IgD-negative memory B cell (primary cell): ENCODE results near the gene MFAP3. TPM values are rescaled to one million over a fixed set of nuclear protein-coding genes. Genes with fewer than 3 reads are reported as not detected.

ENCODE experiments used
- H3K27ac Mint-ChIP-seq, 3 donors: one replicate each; pipeline ENCODE4 v1.8.0; 2020 to 2022; ENCODE audit warnings: mild to moderate bottlenecking in 3 of 3, mixed read lengths in 3 of 3, moderate library complexity in 1 of 3
- H3K27me3 Mint-ChIP-seq: one replicate; pipeline ENCODE4 v1.8.0; 2021; ENCODE audit warnings: mixed read lengths
- H3K36me3 Mint-ChIP-seq: one replicate; pipeline ENCODE4 v1.8.0; 2020; ENCODE audit warnings: mild to moderate bottlenecking, mixed read lengths
- H3K4me1 Mint-ChIP-seq, 3 donors: one replicate each; pipeline ENCODE4 v1.8.0; 2020 to 2022; ENCODE audit warnings: mixed read lengths in 3 of 3, mild to moderate bottlenecking in 1 of 3
- H3K4me3 Mint-ChIP-seq, 4 donors: one replicate each; pipeline ENCODE4 v1.8.0; 2020 to 2022; ENCODE audit warnings: mild to moderate bottlenecking in 4 of 4, mixed read lengths in 4 of 4, moderate library complexity in 3 of 4
- H3K9me3 Mint-ChIP-seq, 3 donors: one replicate each; pipeline ENCODE4 v1.8.0; 2020 to 2021; ENCODE audit warnings: mixed read lengths in 3 of 3, mild to moderate bottlenecking in 1 of 3
- polyA plus RNA-seq: library from polyadenylated mRNA; unstranded; fragments of 300-500 nt; fragmentation: Illumina TruSeq; gene quantifications from one replicate; pipeline ENCODE4 v1.2.3, GENCODE V29; 2021

Gene MFAP3
- polyA plus RNA-seq, 1 donor from 2014 or later = 4.0 TPM

GRCh38 chr5:154093142-154093532 is 54.4 kb downstream of the MFAP3 start:
- Mint-ChIP-seq H3K9me3 (peaks cover 0 to 2% (median 0%) of the 10 kb centered on the region in 3 donors), H3K4me3 (no peak overlapping the region), H3K27ac (no peak overlapping the region), H3K36me3 (no peaks in the 10 kb centered on the region), H3K4me1 (no peaks in the 10 kb centered on the region), H3K27me3 (peaks cover 15% of the 10 kb centered on the region)

DNA sequence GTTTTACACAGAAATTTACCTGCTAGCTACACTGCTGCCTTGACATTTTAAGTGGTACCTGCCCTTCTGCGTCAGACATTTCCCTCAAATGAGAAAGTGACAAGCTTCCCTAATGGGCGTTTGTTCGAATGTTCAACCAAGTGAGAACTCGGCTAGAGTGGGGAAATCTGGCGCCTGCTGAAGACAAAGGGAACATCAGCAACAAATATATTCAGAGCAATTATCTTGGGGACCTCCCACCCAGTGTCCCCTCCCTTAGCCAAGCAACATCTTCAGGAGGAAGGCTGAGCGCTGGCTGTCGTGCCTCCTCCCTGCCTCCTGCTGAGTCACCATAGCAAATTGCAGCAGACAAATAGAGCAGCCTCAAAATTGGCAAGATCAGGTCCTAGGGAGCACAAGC is 57.1 kb downstream of the MFAP3 start:
- Mint-ChIP-seq H3K36me3 (no peaks in the 10 kb centered on the region), H3K27me3 (peaks cover 15% of the 10 kb centered on the region), H3K4me1 (no peaks in the 10 kb centered on the region)

DNA sequence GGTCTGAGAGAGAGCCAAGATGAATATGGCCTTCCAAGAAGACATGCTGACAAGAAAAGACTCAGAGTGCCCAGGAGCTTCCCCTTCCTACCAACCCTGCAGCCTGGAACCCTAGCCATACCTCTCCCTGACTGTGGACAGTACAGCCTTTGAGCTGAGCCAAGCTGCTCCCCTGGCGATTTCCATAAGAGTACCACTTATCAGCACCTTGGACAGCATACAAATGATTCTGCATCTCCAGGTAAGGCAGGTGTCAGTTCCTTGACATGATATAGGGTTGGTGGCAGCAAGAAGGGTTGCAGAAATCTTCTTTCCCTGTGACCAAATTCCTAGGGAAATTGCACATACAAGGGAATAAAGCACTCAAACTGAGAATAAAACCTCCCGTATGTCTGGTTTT is 58.3 kb downstream of the MFAP3 start:
- H3K4me1 Mint-ChIP-seq = no peaks in the 10 kb centered on the region
- H3K36me3 Mint-ChIP-seq = no peaks in the 10 kb centered on the region
- no peak overlapping the region for H3K27ac Mint-ChIP-seq
- no peak overlapping the region for H3K4me3 Mint-ChIP-seq
- H3K9me3 Mint-ChIP-seq = no peaks in the 10 kb centered on the region
- H3K27me3 Mint-ChIP-seq = peaks cover 15% of the 10 kb centered on the region

More for the DNA sequence above, 57.1 kb downstream of the MFAP3 start:
- Mint-ChIP-seq H3K4me3 (no peak overlapping the region), H3K9me3 (peaks cover 0 to 2% (median 0%) of the 10 kb centered on the region in 3 donors), H3K27ac (no peak overlapping the region)

DNA sequence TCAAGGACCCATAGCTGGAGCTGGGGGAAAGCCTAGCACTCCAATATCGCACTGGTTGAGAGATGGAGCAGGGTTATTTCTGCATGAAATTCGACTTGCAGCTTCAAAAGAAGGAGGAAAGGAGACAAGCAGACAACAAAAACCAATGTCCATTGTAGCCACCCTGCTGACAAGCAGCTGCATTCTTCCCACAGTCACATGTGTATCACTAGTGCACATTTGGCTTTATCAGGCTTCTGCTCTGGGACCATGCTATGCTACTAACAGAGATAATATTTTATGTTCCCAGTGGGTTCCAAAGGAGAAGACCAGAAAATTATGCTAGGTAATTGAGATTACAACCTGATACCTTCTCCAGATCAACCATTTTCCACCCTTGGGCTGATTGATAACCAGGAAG is 59.7 kb downstream of the MFAP3 start:
- no peak overlapping the region for H3K27ac Mint-ChIP-seq
- H3K27me3 Mint-ChIP-seq = peaks cover 12% of the 10 kb centered on the region
- no peak overlapping the region for H3K4me3 Mint-ChIP-seq
- H3K9me3 Mint-ChIP-seq = no peaks in the 10 kb centered on the region
- H3K36me3 Mint-ChIP-seq = no peaks in the 10 kb centered on the region
- H3K4me1 Mint-ChIP-seq = no peaks in the 10 kb centered on the region

- peaks cover 11% of the 10 kb centered on the region for H3K27me3 Mint-ChIP-seq
- H3K4me3 Mint-ChIP-seq = no peak overlapping the region
- H3K4me1 Mint-ChIP-seq = peaks cover 0 to 2% (median 0%) of the 10 kb centered on the region in 3 donors
- no peaks in the 10 kb centered on the region for H3K36me3 Mint-ChIP-seq
- peaks cover 3 to 5% (median 4%) of the 10 kb centered on the region in 3 donors for H3K9me3 Mint-ChIP-seq
- peak overlapping the region in 1 of 3 donors; percentile 68 for H3K27ac Mint-ChIP-seq
Observed at GRCh38 chr5:154101184-154101583, 62.4 kb downstream of the MFAP3 start.

GRCh38 chr5:154103233-154103632 is 64.5 kb downstream of the MFAP3 start:
- Mint-ChIP-seq H3K9me3 (peaks cover 3 to 5% (median 4%) of the 10 kb centered on the region in 3 donors), H3K27me3 (peaks cover 14% of the 10 kb centered on the region), H3K4me3 (no peak overlapping the region), H3K4me1 (peaks cover 0 to 6% (median 3%) of the 10 kb centered on the region in 3 donors), H3K36me3 (no peaks in the 10 kb centered on the region), H3K27ac (no peak overlapping the region)

Other genes with a start within 250 kb of the MFAP3 start
- 20.4 TPM for gene FAM114A2, start 57 bp upstream of the MFAP3 start, polyA plus RNA-seq
- 25.0 TPM for gene GALNT10, start 151.8 kb downstream of the MFAP3 start, polyA plus RNA-seq